ENCODE measurements around the gene KCNT1. TPM values are rescaled to one million over a fixed set of nuclear protein-coding genes. Genes with fewer than 3 reads are reported as not detected.

The KCNT1 gene
- total RNA-seq, 1 experiment from 2014 or later = not detected

DNA sequence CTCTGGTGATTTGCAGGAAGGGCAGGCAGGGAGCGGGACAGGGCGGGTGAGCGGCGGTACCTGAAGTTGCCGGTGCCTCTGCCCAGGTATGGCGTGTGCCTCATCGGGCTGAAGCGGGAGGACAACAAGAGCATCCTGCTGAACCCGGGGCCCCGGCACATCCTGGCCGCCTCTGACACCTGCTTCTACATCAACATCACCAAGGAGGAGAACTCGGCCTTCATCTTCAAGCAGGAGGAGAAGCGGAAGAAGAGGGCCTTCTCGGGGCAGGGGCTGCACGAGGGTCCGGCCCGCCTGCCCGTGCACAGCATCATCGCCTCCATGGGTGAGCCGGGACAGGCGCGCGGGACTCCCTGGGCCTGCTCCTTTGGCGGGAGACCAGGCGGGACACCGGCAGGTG lies 68.8 kb downstream of the KCNT1 start:
- DNase-seq (ENCODE audit: low spot score) = no peak
- Histone ChIP-seq H3K27me3 (replicated peaks; ENCODE audit: insufficient read depth, low read depth, low read length, poor library complexity) (no peaks in the 10 kb centered on the region), H3K27ac (ENCODE audit: low read depth, low read length, poor library complexity, severe bottlenecking) (no peak overlapping the region), H3K4me3 (ENCODE audit: low read depth, low read length, poor library complexity, severe bottlenecking) (no peak overlapping the region), H3K4me1 (ENCODE audit: insufficient read depth, low read length, poor library complexity, severe bottlenecking) (no peaks in the 10 kb centered on the region), H3K9me3 (ENCODE audit: low read depth, low read length, poor library complexity, severe bottlenecking) (no peaks in the 10 kb centered on the region), H3K36me3 (ENCODE audit: insufficient read depth, low read length, poor library complexity, severe bottlenecking) (no peaks in the 10 kb centered on the region)
- POLR2A ChIA-PET (ENCODE audit: low non-redundant PET) = no interaction called here
- intact Hi-C loops (cut with micrococcal nuclease; ENCODE audit: unreplicated experiment) = no loop called here
- TF ChIP-seq, protein P1, sequence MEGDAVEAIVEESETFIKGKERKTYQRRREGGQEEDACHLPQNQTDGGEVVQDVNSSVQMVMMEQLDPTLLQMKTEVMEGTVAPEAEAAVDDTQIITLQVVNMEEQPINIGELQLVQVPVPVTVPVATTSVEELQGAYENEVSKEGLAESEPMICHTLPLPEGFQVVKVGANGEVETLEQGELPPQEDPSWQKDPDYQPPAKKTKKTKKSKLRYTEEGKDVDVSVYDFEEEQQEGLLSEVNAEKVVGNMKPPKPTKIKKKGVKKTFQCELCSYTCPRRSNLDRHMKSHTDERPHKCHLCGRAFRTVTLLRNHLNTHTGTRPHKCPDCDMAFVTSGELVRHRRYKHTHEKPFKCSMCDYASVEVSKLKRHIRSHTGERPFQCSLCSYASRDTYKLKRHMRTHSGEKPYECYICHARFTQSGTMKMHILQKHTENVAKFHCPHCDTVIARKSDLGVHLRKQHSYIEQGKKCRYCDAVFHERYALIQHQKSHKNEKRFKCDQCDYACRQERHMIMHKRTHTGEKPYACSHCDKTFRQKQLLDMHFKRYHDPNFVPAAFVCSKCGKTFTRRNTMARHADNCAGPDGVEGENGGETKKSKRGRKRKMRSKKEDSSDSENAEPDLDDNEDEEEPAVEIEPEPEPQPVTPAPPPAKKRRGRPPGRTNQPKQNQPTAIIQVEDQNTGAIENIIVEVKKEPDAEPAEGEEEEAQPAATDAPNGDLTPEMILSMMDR (conservative IDR thresholded peaks at IDR 0.05; ENCODE audit: low read depth, low read length) = no peak
- no peak for TF ChIP-seq EZH2 (IDR thresholded peaks at IDR 0.05; ENCODE audit: borderline replicate concordance, low read depth, low read length, poor library complexity, severe bottlenecking)
- BruUV-seq (replicated peaks) = no TSS peak
- CTCF ChIA-PET = no interaction called here

DNA sequence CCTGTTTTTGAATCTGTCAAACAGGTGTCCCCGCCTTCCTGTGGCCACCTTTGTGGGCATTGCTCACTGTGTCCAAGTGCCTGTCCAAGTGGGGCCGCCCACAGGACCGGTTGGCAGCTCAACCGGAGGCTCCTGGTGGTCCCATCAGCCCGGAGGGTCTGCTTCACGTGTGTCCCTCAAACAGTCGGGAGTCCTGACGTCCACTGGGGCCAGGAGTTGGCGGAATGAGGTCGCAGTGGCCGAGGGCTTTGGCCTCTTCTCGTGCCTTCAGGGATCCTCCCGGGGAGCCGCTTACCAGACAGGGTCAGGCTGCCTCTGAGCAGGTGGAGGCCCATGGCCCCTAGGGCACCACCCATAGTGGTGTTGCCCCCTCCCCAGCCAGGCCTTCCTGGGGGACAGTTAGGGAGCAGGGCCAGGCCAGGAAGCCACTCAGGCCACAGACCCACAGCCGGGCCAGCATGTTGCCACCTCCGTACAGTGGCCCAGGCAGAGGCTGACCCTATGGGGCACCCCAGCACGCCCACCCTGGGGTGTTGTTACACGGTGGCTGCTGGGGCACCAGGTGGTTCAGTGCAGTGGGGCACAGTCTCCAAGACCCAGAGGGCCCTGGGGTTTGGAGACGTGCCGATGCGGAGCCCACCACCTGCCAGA lies 69.5 kb downstream of the KCNT1 start:
- TF ChIP-seq, protein P1 (conservative IDR thresholded peaks at IDR 0.05; ENCODE audit: low read depth, low read length) = no peak
- TF ChIP-seq EZH2 (IDR thresholded peaks at IDR 0.05; ENCODE audit: borderline replicate concordance, low read depth, low read length, poor library complexity, severe bottlenecking) = no peak
- Histone ChIP-seq H3K4me1 (ENCODE audit: insufficient read depth, low read length, poor library complexity, severe bottlenecking) (no peaks in the 10 kb centered on the region), H3K9me3 (ENCODE audit: low read depth, low read length, poor library complexity, severe bottlenecking) (no peaks in the 10 kb centered on the region), H3K4me3 (ENCODE audit: low read depth, low read length, poor library complexity, severe bottlenecking) (no peak overlapping the region), H3K36me3 (ENCODE audit: insufficient read depth, low read length, poor library complexity, severe bottlenecking) (no peaks in the 10 kb centered on the region), H3K27me3 (replicated peaks; ENCODE audit: insufficient read depth, low read depth, low read length, poor library complexity) (no peaks in the 10 kb centered on the region), H3K27ac (ENCODE audit: low read depth, low read length, poor library complexity, severe bottlenecking) (no peak overlapping the region)
- BruUV-seq (replicated peaks) = no TSS peak
- ChIA-PET CTCF (no interaction called here), POLR2A (ENCODE audit: low non-redundant PET) (no interaction called here)
- no peak for DNase-seq (ENCODE audit: low spot score)
- intact Hi-C loops (cut with micrococcal nuclease; ENCODE audit: unreplicated experiment) = no loop called here

DNA sequence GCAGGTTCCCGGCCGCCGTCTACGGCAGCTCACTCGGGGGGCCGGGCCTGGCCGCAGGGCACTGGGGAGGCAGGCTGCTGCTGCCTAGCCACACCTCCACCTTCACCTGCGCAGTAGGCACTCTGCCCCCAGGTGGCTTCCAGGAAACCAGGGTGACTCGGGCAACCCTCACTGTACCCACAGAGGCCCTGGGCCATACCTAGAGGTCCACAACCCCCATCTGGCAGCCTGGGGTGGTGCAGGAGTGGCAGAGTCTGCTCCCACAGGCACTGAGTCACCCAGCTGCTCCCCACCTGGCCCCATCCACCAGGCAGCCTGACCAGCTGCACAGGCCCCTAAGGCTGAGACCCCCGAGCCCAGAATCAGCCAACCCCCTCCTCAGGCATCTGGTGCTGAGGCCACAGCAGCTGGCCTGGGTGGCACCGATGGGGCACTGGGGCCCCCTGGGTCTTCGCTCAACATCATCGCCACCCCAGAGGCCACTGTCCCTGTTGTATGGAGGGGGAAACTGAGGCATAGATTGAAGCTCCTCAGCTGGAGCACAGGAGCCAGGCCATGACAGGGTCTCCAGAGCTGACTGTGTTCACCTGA lies 70.2 kb downstream of the KCNT1 start:
- no peak for DNase-seq (ENCODE audit: low spot score)
- no TSS peak for BruUV-seq (replicated peaks)
- no peak overlapping the region for H3K27ac ChIP-seq (ENCODE audit: low read depth, low read length, poor library complexity, severe bottlenecking)
- TF ChIP-seq, protein P1 (conservative IDR thresholded peaks at IDR 0.05; ENCODE audit: low read depth, low read length) = no peak
- TF ChIP-seq EZH2 (IDR thresholded peaks at IDR 0.05; ENCODE audit: borderline replicate concordance, low read depth, low read length, poor library complexity, severe bottlenecking) = no peak
- H3K36me3 ChIP-seq (ENCODE audit: insufficient read depth, low read length, poor library complexity, severe bottlenecking) = no peaks in the 10 kb centered on the region
- ChIA-PET CTCF (no interaction called here), POLR2A (ENCODE audit: low non-redundant PET) (no interaction called here)
- H3K27me3 ChIP-seq (replicated peaks; ENCODE audit: insufficient read depth, low read depth, low read length, poor library complexity) = no peaks in the 10 kb centered on the region
- no peaks in the 10 kb centered on the region for H3K9me3 ChIP-seq (ENCODE audit: low read depth, low read length, poor library complexity, severe bottlenecking)
- no peak overlapping the region for H3K4me3 ChIP-seq (ENCODE audit: low read depth, low read length, poor library complexity, severe bottlenecking)
- no peaks in the 10 kb centered on the region for H3K4me1 ChIP-seq (ENCODE audit: insufficient read depth, low read length, poor library complexity, severe bottlenecking)
- intact Hi-C loops (cut with micrococcal nuclease; ENCODE audit: unreplicated experiment) = no loop called here
